ENCODE results near the gene GRM3. TPM values are rescaled to one million over a fixed set of nuclear protein-coding genes. Genes with fewer than 3 reads are reported as not detected.

The GRM3 gene
- total and polyA plus RNA-seq, 2 of the 4 experiments (the other 2 are of a cell fraction), result not detected

DNA sequence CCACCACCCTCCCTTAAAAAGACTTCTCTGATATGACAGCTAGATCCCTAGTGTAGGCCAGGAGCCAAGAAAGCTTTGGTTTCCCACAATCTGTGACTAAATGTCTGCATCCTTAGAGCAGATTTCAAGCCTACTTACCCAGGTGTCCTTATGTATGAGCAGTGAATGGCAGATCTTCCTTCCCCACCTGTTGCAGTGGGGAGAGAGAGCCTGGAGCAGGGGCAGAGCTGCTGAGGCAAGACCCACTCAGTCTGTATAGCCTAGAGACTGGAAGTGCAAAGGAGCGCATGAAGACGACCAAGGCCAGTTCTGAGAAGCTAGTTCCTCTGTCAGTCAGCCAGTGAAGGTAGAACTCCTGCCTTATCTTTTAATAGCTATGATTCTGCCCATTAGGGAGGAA lies 180.1 kb downstream of the GRM3 start:
- Histone ChIP-seq H2BK5ac (ENCODE audit: low read depth, low read length, poor library complexity, severe bottlenecking) (no peak overlapping the region), H2BK120ac (ENCODE audit: low read depth, low read length) (no peak overlapping the region), H2AFZ (replicated peaks; ENCODE audit: low read length, poor library complexity) (no peak overlapping the region), H2BK20ac (ENCODE audit: low read depth, low read length) (no peak overlapping the region), H3K9ac (ENCODE audit: low read depth, low read length) (no peak overlapping the region), H3K56ac (ENCODE audit: extremely low read depth, insufficient read depth, low read length) (no peak overlapping the region), H2BK15ac (ENCODE audit: low read depth, low read length) (no peak overlapping the region), H3K36me3 (ENCODE audit: control insufficient read depth, insufficient read depth, low read length) (no peaks in the 10 kb centered on the region), H3K4me3 (ENCODE audit: insufficient read depth, low read depth, low read length) (no peak overlapping the region), H3K27me3 (ENCODE audit: control insufficient read depth, insufficient read depth, low read length) (no peaks in the 10 kb centered on the region), H3K79me1 (ENCODE audit: low read depth in 1 of 2, low read length in 2 of 2) (no peaks in the 10 kb centered on the region), H4K20me1 (ENCODE audit: insufficient read depth, low read length) (no peaks in the 10 kb centered on the region), H3K4ac (ENCODE audit: low read depth, low read length) (no peak overlapping the region), H3K14ac (replicated peaks; ENCODE audit: low read depth, low read length) (no peak overlapping the region), H3K27ac (ENCODE audit: insufficient read depth, low read length) (no peak overlapping the region), H3K4me1 (ENCODE audit: control insufficient read depth, insufficient read depth, low read length) (no peaks in the 10 kb centered on the region), H4K5ac (ENCODE audit: low read depth, low read length) (no peak overlapping the region), H3K9me1 (ENCODE audit: insufficient read depth, low read length) (no peaks in the 10 kb centered on the region), H3K9me3 (ENCODE audit: control insufficient read depth, insufficient read depth, low read length) (peaks cover 3% of the 10 kb centered on the region; the same call in 1 of the 2 replicates), H3K18ac (ENCODE audit: low read depth, low read length) (no peak overlapping the region), H3K4me2 (ENCODE audit: low read depth, low read length) (no peak overlapping the region), H2AK9ac (replicated peaks; ENCODE audit: low read depth, low read length, poor library complexity) (no peak overlapping the region), H3K23ac (ENCODE audit: low read depth, low read length) (no peak overlapping the region), H4K8ac (ENCODE audit: low read depth in 2 of 2, low read length in 2 of 2) (no peak overlapping the region), H4K91ac (ENCODE audit: insufficient read depth, low read depth, low read length) (no peak overlapping the region), H2AK5ac (ENCODE audit: low read depth, low read length) (no peak overlapping the region)
- TF ChIP-seq RAD21 (IDR thresholded peaks at IDR 0.05; ENCODE audit: low read length) (no peak), MAZ (IDR thresholded peaks at IDR 0.05; ENCODE audit: borderline replicate concordance, low read depth, low read length) (no peak), CHD1 (IDR thresholded peaks at IDR 0.05; ENCODE audit: low read depth, low read length) (no peak)
- dilution Hi-C loops (cut with HindIII; ENCODE audit: low sequenced_read_pairs, unreplicated experiment) (no loop called here), in situ Hi-C loops (cut with MboI; ENCODE audit: low sequenced_read_pairs) (no loop called here), intact Hi-C loops (cut with micrococcal nuclease) (no loop called here)
- ChIA-PET CTCF (no interaction called here), POLR2A (ENCODE audit: unreplicated experiment) (no interaction called here)
- BruUV-seq (replicated peaks), result no TSS peak
- no peak for ATAC-seq (ENCODE audit: low read depth)
- WGBS, 2 experiments (ENCODE audit: extremely low coverage in 2 of 2, insufficient read length in 1 of 2), result no CpG with 5 or more reads among the region's 2 CpGs
- DNase-seq, result no peak
